SK-N-SH (cell line): ENCODE measurements around the gene PARP4. TPM values are rescaled to one million over a fixed set of nuclear protein-coding genes. Genes with fewer than 3 reads are reported as not detected.

Source experiments
- CTCF ChIA-PET: fragments of 300-600, 350-600 bp; formaldehyde crosslinking; extraction: SDS; loops from one replicate; lab custom pipeline; 2021; lab: Yijun Ruan, JAX
- POLR2A ChIA-PET: fragments of 350-600 bp; sonication (Branson Sonifier 250); formaldehyde crosslinking; extraction: SDS; loops from one replicate; lab custom pipeline; 2020; ENCODE audit warnings: antibody characterized with exemption, inconsistent platforms; lab: Yijun Ruan, JAX
- DNase-seq: peaks from one replicate; pipeline ENCODE4 v3.0.0; 2012
- H2AFZ ChIP-seq: fragments of 200-600 bp; sonication (generic); 2 replicates; pipeline ENCODE4 v1.8.1; 2016; ENCODE audit warnings: antibody characterized with exemption, mild to moderate bottlenecking, low read depth
- H3F3A ChIP-seq: fragments of 200-600 bp; sonication (generic); replicated peaks from 2 replicates; pipeline ENCODE3; 2016; ENCODE audit warnings: antibody characterized with exemption, mild to moderate bottlenecking; ENCODE audit not compliant: insufficient read depth
- H3K27ac ChIP-seq, 2 experiments: fragments of 200-500 bp in 1 of 2; fragments of 200-600 bp in 1 of 2; sonication (Bioruptor generic) in 1 of 2; sonication (generic), shearing (Covaris generic) in 1 of 2; 2 replicates each; pipeline versions ENCODE4 v1.5.1 to v1.6.1; 2014 to 2016; ENCODE audit warnings: low read depth in 2 of 2, inconsistent platforms in 1 of 2, low read length in 1 of 2, mild to moderate bottlenecking in 1 of 2, mixed read lengths in 1 of 2
- H3K27me3 ChIP-seq: fragments of 200-600 bp; sonication (generic), shearing (Covaris generic); 2 replicates; pipeline ENCODE4 v1.6.1; 2016; ENCODE audit warnings: mixed run types; ENCODE audit not compliant: insufficient read depth
- H3K36me3 ChIP-seq, 2 experiments: fragments of 200-500 bp in 1 of 2; fragments of 200-600 bp in 1 of 2; sonication (Bioruptor generic) in 1 of 2; sonication (generic) in 1 of 2; replicated peaks in 1 of 2; 2 replicates each; pipeline versions ENCODE3 to v1.5.1; 2014 to 2016; ENCODE audit warnings: low read length in 1 of 2, mild to moderate bottlenecking in 1 of 2; ENCODE audit not compliant: insufficient read depth in 2 of 2, control insufficient read depth in 1 of 2
- H3K4me1 ChIP-seq, 2 experiments: fragments of 200-500 bp in 1 of 2; fragments of 200-600 bp in 1 of 2; sonication (Bioruptor generic) in 1 of 2; sonication (generic), shearing (Covaris generic) in 1 of 2; 2 replicates each; pipeline versions ENCODE4 v1.5.1 to v1.6.1; 2014 to 2016; ENCODE audit warnings: low read depth in 1 of 2, low read length in 1 of 2, mixed run types in 1 of 2; ENCODE audit not compliant: insufficient read depth in 2 of 2, control insufficient read depth in 1 of 2
- H3K4me2 ChIP-seq: fragments of 200-600 bp; sonication (generic), shearing (Covaris generic); 2 replicates; pipeline ENCODE4 v1.6.1; 2017; ENCODE audit warnings: mixed run types
- H3K4me3 ChIP-seq, 2 experiments: fragments of 200-500 bp in 1 of 2; fragments of 200-600 bp in 1 of 2; sonication (Bioruptor generic) in 1 of 2; sonication (generic), shearing (Covaris generic) in 1 of 2; 2 replicates each; pipeline versions ENCODE4 v1.5.1 to v1.8.1; 2014 to 2016; ENCODE audit warnings: low read depth in 2 of 2, inconsistent platforms in 1 of 2, low read length in 1 of 2, mild to moderate bottlenecking in 1 of 2, mixed read lengths in 1 of 2, moderate library complexity in 1 of 2
- H3K79me2 ChIP-seq: fragments of 200-600 bp; sonication (generic); 2 replicates; pipeline ENCODE4 v1.8.1; 2017; ENCODE audit warnings: mild to moderate bottlenecking; ENCODE audit not compliant: insufficient read depth
- H3K9ac ChIP-seq: fragments of 200-600 bp; sonication (generic); 2 replicates; pipeline ENCODE4 v1.6.1; 2017; ENCODE audit warnings: mixed run types
- H3K9me2 ChIP-seq: fragments of 200-600 bp; sonication (generic); 2 replicates; pipeline ENCODE4 v1.6.1; 2017; ENCODE audit warnings: mixed run types
- H3K9me3 ChIP-seq: fragments of 200-600 bp; sonication (generic); 2 replicates; pipeline ENCODE4 v1.6.1; 2017; ENCODE audit warnings: mixed run types, mild to moderate bottlenecking, moderate library complexity
- H4K20me1 ChIP-seq: fragments of 200-600 bp; sonication (generic); 2 replicates; pipeline ENCODE4 v1.6.1; 2017; ENCODE audit warnings: mild to moderate bottlenecking, mixed run types; ENCODE audit not compliant: insufficient read depth
- ELF1 ChIP-seq: IDR thresholded peaks from 2 replicates; pipeline ENCODE4 v1.4.0; 2012
- EP300 ChIP-seq, 2 experiments: IDR thresholded peaks; 2 replicates each; pipeline versions ENCODE4 v1.4.0 to v1.6.1; 2012; ENCODE audit warnings: borderline replicate concordance in 1 of 2, low read depth in 1 of 2, low read length in 1 of 2
- EZH2phosphoT487 ChIP-seq: fragments of 200-600 bp; sonication (generic); IDR thresholded peaks from 2 replicates; pipeline ENCODE4 v1.6.1; 2017; ENCODE audit warnings: low read depth, mixed run types, mild to moderate bottlenecking, antibody characterized with exemption, moderate library complexity, borderline replicate concordance
- FOSL2 ChIP-seq: IDR thresholded peaks from 2 replicates; pipeline ENCODE4 v1.4.0; 2012; ENCODE audit warnings: low read depth, mild to moderate bottlenecking, moderate library complexity, borderline replicate concordance
- FOXM1 ChIP-seq: IDR thresholded peaks from 2 replicates; pipeline ENCODE4 v1.4.0; 2012; ENCODE audit warnings: low read depth, mild to moderate bottlenecking
- GATA2 ChIP-seq: sonication (generic); formaldehyde crosslinking; IDR thresholded peaks from 2 replicates; pipeline ENCODE4 v1.5.0; 2020; ENCODE audit warnings: mild to moderate bottlenecking, missing genetic modification reagents
- JUND ChIP-seq: IDR thresholded peaks from 2 replicates; pipeline ENCODE4 v1.4.0; 2012
- NFIC ChIP-seq: IDR thresholded peaks from 2 replicates; pipeline ENCODE4 v1.4.0; 2012; ENCODE audit warnings: borderline replicate concordance
- NRF1 ChIP-seq: IDR thresholded peaks from 2 replicates; pipeline ENCODE4 v1.6.1; 2012; ENCODE audit warnings: low read depth, mild to moderate bottlenecking, low read length
- POLR2AphosphoS5 ChIP-seq: IDR thresholded peaks from 2 replicates; pipeline ENCODE4 v1.6.1; 2012; ENCODE audit warnings: low read depth, low read length
- SIN3A ChIP-seq: IDR thresholded peaks from 2 replicates; pipeline ENCODE4 v1.6.1; 2012; ENCODE audit warnings: low read depth, mild to moderate bottlenecking, low read length, moderate library complexity, borderline replicate concordance
- SMC3 ChIP-seq: IDR thresholded peaks from 2 replicates; pipeline ENCODE4 v1.6.1; 2012; ENCODE audit warnings: low read depth, low read length, improper control_type of control experiment
- TAF1 ChIP-seq: IDR thresholded peaks from 2 replicates; pipeline ENCODE4 v1.6.1; 2012; ENCODE audit warnings: low read depth, mild to moderate bottlenecking, low read length, moderate library complexity, borderline replicate concordance
- TCF12 ChIP-seq: IDR thresholded peaks from 2 replicates; pipeline ENCODE4 v1.4.0; 2012
- TEAD4 ChIP-seq: IDR thresholded peaks from 2 replicates; pipeline ENCODE4 v1.4.0; 2012; ENCODE audit warnings: mild to moderate bottlenecking, borderline replicate concordance; ENCODE audit not compliant: insufficient read depth
- YY1 ChIP-seq: IDR thresholded peaks from 2 replicates; pipeline ENCODE4 v1.4.0; 2012; ENCODE audit warnings: low read depth, mild to moderate bottlenecking
- WGBS: methylation state at CpG from one replicate; pipeline ENCODE4 v1.1.6; 2017; ENCODE audit warnings: low lambda C conversion rate; 5-methylcytosine and 5-hydroxymethylcytosine counted together
- polyA plus RNA-seq, 3 experiments: library from polyadenylated mRNA; depleted of rRNA; stranded (reverse); fragments of >200 nt; gene quantifications; 2 replicates each; pipeline ENCODE4 v1.2.3, GENCODE V29; 2012
- TF ChIP-seq, protein P1 (sequence below): IDR thresholded peaks from 2 replicates; pipeline ENCODE4 v1.6.1; 2012; ENCODE audit warnings: mild to moderate bottlenecking, low read depth, low read length, moderate library complexity
- TF ChIP-seq, protein P2 (sequence below): IDR thresholded peaks from 2 replicates; pipeline ENCODE4 v1.4.0; 2012; ENCODE audit warnings: low read depth, borderline replicate concordance
- TF ChIP-seq, protein P3 (sequence below): IDR thresholded peaks from 2 replicates; pipeline ENCODE4 v1.4.0; 2012; ENCODE audit warnings: low read depth

Gene PARP4
- polyA plus RNA-seq, 1 of the 3 experiments (the other 2 are of a cell fraction), result 33.9 TPM

DNA sequence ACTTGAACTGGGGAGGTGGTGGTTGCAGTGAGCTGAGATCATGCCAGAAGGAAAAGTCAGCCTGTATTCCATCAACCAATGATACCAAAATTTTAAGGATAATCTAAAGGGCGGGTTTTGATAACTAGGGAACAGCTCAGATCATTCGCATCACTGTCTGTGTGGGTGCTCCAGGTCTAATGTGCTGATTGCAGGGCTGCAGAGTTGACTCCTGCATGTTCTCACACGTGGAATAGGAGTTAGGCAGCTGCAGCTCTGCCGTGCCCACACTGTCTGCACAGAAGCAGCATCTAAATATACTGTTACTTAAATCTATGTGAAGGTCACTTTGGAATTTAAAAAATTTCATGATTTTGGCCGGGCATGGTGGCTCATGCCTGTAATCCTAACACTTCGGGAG is 4.3 kb upstream of the PARP4 start (continued):
- TF ChIP-seq, protein P1, sequence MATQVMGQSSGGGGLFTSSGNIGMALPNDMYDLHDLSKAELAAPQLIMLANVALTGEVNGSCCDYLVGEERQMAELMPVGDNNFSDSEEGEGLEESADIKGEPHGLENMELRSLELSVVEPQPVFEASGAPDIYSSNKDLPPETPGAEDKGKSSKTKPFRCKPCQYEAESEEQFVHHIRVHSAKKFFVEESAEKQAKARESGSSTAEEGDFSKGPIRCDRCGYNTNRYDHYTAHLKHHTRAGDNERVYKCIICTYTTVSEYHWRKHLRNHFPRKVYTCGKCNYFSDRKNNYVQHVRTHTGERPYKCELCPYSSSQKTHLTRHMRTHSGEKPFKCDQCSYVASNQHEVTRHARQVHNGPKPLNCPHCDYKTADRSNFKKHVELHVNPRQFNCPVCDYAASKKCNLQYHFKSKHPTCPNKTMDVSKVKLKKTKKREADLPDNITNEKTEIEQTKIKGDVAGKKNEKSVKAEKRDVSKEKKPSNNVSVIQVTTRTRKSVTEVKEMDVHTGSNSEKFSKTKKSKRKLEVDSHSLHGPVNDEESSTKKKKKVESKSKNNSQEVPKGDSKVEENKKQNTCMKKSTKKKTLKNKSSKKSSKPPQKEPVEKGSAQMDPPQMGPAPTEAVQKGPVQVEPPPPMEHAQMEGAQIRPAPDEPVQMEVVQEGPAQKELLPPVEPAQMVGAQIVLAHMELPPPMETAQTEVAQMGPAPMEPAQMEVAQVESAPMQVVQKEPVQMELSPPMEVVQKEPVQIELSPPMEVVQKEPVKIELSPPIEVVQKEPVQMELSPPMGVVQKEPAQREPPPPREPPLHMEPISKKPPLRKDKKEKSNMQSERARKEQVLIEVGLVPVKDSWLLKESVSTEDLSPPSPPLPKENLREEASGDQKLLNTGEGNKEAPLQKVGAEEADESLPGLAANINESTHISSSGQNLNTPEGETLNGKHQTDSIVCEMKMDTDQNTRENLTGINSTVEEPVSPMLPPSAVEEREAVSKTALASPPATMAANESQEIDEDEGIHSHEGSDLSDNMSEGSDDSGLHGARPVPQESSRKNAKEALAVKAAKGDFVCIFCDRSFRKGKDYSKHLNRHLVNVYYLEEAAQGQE, result no peak
- no peak for TF ChIP-seq TCF12

DNA sequence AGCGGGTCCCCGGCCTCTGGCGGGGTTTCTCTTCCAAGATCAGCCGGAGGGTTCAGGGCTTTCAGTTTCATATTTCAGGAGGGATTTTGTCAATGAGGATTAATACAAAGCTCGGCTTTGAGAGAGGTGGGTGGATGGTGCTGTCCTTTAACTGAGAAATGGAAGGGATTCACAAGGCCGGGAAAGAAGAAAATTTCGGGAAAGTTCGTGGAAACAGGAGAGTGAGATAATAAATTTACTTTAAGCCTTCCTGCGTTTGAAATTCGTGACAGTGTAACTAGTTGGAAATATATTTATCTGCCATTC is 283 bp upstream of the PARP4 start:
- POLR2A ChIA-PET, result interaction anchor here (0.9 to 1.2 kb wide), 2 partner anchors 25 to 860 kb away, joined by 3 read pairs; no protein-coding TSS in a partner anchor
- Histone ChIP-seq H3K79me2 (peaks cover 41% of the 10 kb centered on the region), H3K4me3 (peak overlapping the region; percentile 84 to 87), H3K9me3 (no peaks in the 10 kb centered on the region), H3K27ac (peak overlapping the region; percentile 78 to 92; a peak in 3 of 4 replicates), H4K20me1 (peaks cover 13% of the 10 kb centered on the region), H3K4me1 (peaks cover 0 to 10% of the 10 kb centered on the region in 2 experiments; a peak in 2 of 4 replicates), H3K9ac (peak overlapping the region; percentile 92), H3K9me2 (no peaks in the 10 kb centered on the region), H3K36me3 (peaks cover 0 to 2% of the 10 kb centered on the region in 2 experiments), H3F3A (peaks cover 14% of the 10 kb centered on the region), H3K4me2 (peak overlapping the region; percentile 84), H3K27me3 (no peaks in the 10 kb centered on the region), H2AFZ (peak overlapping the region; percentile 93)
- TF ChIP-seq EZH2phosphoT487, result no peak
- no peak for TF ChIP-seq TAF1
- no peak for TF ChIP-seq SMC3
- no peak for TF ChIP-seq FOSL2
- no peak for TF ChIP-seq NFIC
- TF ChIP-seq FOXM1, result no peak
- no peak for TF ChIP-seq JUND
- no peak for TF ChIP-seq EP300 (IDR thresholded peaks at IDR 0.05; ENCODE audit: borderline replicate concordance in 1 of 2, low read depth in 1 of 2, low read length in 1 of 2)
- TF ChIP-seq GATA2 (CRISPR knock-in tag), result no peak
- no peak for TF ChIP-seq SIN3A
- TF ChIP-seq, protein P2, sequence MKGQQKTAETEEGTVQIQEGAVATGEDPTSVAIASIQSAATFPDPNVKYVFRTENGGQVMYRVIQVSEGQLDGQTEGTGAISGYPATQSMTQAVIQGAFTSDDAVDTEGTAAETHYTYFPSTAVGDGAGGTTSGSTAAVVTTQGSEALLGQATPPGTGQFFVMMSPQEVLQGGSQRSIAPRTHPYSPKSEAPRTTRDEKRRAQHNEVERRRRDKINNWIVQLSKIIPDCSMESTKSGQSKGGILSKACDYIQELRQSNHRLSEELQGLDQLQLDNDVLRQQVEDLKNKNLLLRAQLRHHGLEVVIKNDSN, result no peak
- TF ChIP-seq POLR2AphosphoS5, result no peak; the same call in 1 of the 2 replicates
- TF ChIP-seq TEAD4, result no peak
- no peak for TF ChIP-seq YY1
- TF ChIP-seq, protein P1, result no peak
- no peak for TF ChIP-seq NRF1
- TF ChIP-seq, protein P3, sequence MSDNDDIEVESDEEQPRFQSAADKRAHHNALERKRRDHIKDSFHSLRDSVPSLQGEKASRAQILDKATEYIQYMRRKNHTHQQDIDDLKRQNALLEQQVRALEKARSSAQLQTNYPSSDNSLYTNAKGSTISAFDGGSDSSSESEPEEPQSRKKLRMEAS, result no peak
- no peak for TF ChIP-seq ELF1
- no peak for TF ChIP-seq TCF12
- 0% methylated on average over 9 of the region's 10 CpGs for WGBS
- DNase-seq, result no peak
- CTCF ChIA-PET, result interaction anchor here (1.1 kb wide), 1 partner anchor 9 kb away, joined by 3 read pairs; no protein-coding TSS in a partner anchor
